ENCODE data around the gene TYR. TPM values are rescaled to one million over a fixed set of nuclear protein-coding genes. Genes with fewer than 3 reads are reported as not detected.
"Not testable (repeated sequence)": the region's sequence is repeated elsewhere in the genome, so short reads cannot be mapped to it uniquely, and the experiment has no call there.

TYR gene
- total and polyA plus RNA-seq, 2 donors (not counting 1 experiment from before 2014, with no cell fraction given) = not detected

DNA sequence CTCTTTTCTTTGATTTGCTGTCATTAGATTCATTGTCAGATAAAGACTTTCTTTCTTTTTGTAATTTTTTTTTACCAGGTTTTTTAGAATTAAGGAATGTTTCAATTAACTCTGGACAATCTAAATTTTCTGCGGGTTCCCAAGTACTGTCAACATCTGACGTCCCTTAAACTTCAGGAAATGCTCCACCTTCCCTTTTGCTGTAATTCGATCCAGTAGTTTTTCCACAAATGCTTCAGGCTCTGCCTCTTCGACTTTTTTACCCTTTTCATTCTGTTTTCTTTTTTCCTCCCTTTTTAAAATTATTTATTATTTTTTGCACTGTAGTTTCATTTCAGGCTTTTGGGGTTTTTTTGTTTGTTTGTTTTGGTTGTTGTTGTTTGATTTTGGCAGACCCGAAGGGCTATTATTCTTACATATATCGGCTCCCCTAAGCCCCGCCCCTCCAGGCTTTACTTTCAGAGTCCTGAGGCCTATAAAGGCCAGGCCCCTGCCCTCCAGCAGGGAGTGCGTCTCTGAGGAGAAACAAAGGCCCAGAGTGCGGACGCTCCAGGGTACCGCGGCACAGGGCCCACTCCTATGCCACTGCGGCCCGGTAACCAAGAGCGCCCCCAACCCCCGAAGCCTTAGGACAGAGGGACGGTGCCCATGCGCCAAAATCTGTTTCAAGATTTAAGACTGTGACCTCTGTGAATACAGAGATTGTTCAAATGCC is 116.4 kb downstream of the TYR start:
- Histone ChIP-seq H3K9me3 (ENCODE audit: control insufficient read depth, insufficient read depth, low read depth, low read length) (no peaks in the 10 kb centered on the region), H3K4me1 (ENCODE audit: control insufficient read depth, extremely low read depth, insufficient read depth, low read length) (no peaks in the 10 kb centered on the region), H3K79me2 (ENCODE audit: control insufficient read depth, insufficient read depth, low read length) (no peaks in the 10 kb centered on the region), H3K9ac (ENCODE audit: insufficient read depth, low read length) (no peak overlapping the region), H4K20me1 (ENCODE audit: control insufficient read depth, extremely low read depth, insufficient read depth, low read length) (no peaks in the 10 kb centered on the region), H2AFZ (ENCODE audit: low read length) (peak overlapping the region; percentile 23), H3K4me2 (ENCODE audit: extremely low read depth, insufficient read depth, low read length) (peak overlapping the region; percentile 44), H3K36me3 (ENCODE audit: control insufficient read depth, insufficient read depth, low read length) (no peaks in the 10 kb centered on the region), H3K4me3 (replicated peaks in 1 of 4; ENCODE audit: control extremely low read depth in 1 of 4, insufficient read depth in 1 of 4, low read depth in 3 of 4, low read length in 4 of 4) (peak overlapping the region in 2 of 4 experiments; percentile 36 to 65), H3K27ac (ENCODE audit: insufficient read depth, low read length) (no peak overlapping the region), H3K27me3 (ENCODE audit: control insufficient read depth, insufficient read depth, low read length) (no peaks in the 10 kb centered on the region)
- TF ChIP-seq, protein P1, sequence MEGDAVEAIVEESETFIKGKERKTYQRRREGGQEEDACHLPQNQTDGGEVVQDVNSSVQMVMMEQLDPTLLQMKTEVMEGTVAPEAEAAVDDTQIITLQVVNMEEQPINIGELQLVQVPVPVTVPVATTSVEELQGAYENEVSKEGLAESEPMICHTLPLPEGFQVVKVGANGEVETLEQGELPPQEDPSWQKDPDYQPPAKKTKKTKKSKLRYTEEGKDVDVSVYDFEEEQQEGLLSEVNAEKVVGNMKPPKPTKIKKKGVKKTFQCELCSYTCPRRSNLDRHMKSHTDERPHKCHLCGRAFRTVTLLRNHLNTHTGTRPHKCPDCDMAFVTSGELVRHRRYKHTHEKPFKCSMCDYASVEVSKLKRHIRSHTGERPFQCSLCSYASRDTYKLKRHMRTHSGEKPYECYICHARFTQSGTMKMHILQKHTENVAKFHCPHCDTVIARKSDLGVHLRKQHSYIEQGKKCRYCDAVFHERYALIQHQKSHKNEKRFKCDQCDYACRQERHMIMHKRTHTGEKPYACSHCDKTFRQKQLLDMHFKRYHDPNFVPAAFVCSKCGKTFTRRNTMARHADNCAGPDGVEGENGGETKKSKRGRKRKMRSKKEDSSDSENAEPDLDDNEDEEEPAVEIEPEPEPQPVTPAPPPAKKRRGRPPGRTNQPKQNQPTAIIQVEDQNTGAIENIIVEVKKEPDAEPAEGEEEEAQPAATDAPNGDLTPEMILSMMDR (conservative IDR thresholded peaks at IDR 0.05 in 1 of 2, IDR thresholded peaks at IDR 0.05 in 1 of 2; ENCODE audit: low read depth in 1 of 2, low read length in 2 of 2) = no peak
- no peak for TF ChIP-seq EZH2 (IDR thresholded peaks at IDR 0.05; ENCODE audit: low read length, missing control alignments)
- peak; percentile 35 for DNase-seq (ENCODE audit: low read depth in 2 of 2)

DNA sequence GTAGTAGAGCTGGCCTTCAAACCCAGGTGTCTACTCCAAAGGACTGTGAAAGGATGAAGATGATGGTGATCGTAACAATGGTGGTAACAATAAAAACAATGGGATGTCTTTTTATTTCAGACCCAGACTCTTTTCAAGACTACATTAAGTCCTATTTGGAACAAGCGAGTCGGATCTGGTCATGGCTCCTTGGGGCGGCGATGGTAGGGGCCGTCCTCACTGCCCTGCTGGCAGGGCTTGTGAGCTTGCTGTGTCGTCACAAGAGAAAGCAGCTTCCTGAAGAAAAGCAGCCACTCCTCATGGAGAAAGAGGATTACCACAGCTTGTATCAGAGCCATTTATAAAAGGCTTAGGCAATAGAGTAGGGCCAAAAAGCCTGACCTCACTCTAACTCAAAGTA is 117.3 kb downstream of the TYR start:
- H3K79me2 ChIP-seq (ENCODE audit: control insufficient read depth, insufficient read depth, low read length); H3K36me3 ChIP-seq (ENCODE audit: control insufficient read depth, insufficient read depth, low read length); H3K4me2 ChIP-seq (ENCODE audit: extremely low read depth, insufficient read depth, low read length); H3K27ac ChIP-seq (ENCODE audit: insufficient read depth, low read length); H3K9ac ChIP-seq (ENCODE audit: insufficient read depth, low read length); H3K9me3 ChIP-seq (ENCODE audit: control insufficient read depth, insufficient read depth, low read depth, low read length); H3K4me1 ChIP-seq (ENCODE audit: control insufficient read depth, extremely low read depth, insufficient read depth, low read length); DNase-seq (ENCODE audit: low read depth in 2 of 2); H3K27me3 ChIP-seq (ENCODE audit: control insufficient read depth, insufficient read depth, low read length); H4K20me1 ChIP-seq (ENCODE audit: control insufficient read depth, extremely low read depth, insufficient read depth, low read length); H2AFZ ChIP-seq (ENCODE audit: low read length); H3K4me3 ChIP-seq (replicated peaks in 1 of 4; ENCODE audit: control extremely low read depth in 1 of 4, insufficient read depth in 1 of 4, low read depth in 3 of 4, low read length in 4 of 4): not testable (repeated sequence)

DNA sequence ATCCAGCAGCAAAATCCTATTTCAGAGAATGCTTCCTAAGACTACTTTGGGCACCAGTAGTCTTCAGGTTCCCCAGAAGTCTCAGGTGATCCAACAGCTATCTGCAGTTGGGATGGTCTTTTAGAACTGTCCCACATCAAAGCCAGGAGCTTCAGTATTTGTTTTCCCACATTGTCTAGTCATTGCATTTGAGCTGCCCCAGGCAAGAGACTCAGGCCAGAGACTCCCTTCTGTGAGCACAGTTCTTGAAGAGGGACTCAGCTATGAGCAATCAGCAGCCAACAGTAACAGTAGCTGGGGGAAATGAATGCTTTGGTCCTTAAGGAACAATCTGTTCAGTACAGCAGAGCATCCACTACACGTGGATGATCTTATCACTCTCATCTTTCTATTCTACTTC is 125.4 kb downstream of the TYR start:
- not testable (repeated sequence) for H3K27ac ChIP-seq (ENCODE audit: insufficient read depth, low read length); H3K9me3 ChIP-seq (ENCODE audit: control insufficient read depth, insufficient read depth, low read depth, low read length); H3K4me3 ChIP-seq (replicated peaks in 1 of 4; ENCODE audit: control extremely low read depth in 1 of 4, insufficient read depth in 1 of 4, low read depth in 3 of 4, low read length in 4 of 4); H3K4me1 ChIP-seq (ENCODE audit: control insufficient read depth, extremely low read depth, insufficient read depth, low read length); H3K79me2 ChIP-seq (ENCODE audit: control insufficient read depth, insufficient read depth, low read length); H3K36me3 ChIP-seq (ENCODE audit: control insufficient read depth, insufficient read depth, low read length); H4K20me1 ChIP-seq (ENCODE audit: control insufficient read depth, extremely low read depth, insufficient read depth, low read length); H3K4me2 ChIP-seq (ENCODE audit: extremely low read depth, insufficient read depth, low read length); H2AFZ ChIP-seq (ENCODE audit: low read length); H3K9ac ChIP-seq (ENCODE audit: insufficient read depth, low read length); H3K27me3 ChIP-seq (ENCODE audit: control insufficient read depth, insufficient read depth, low read length); DNase-seq (ENCODE audit: low read depth in 2 of 2)

DNA sequence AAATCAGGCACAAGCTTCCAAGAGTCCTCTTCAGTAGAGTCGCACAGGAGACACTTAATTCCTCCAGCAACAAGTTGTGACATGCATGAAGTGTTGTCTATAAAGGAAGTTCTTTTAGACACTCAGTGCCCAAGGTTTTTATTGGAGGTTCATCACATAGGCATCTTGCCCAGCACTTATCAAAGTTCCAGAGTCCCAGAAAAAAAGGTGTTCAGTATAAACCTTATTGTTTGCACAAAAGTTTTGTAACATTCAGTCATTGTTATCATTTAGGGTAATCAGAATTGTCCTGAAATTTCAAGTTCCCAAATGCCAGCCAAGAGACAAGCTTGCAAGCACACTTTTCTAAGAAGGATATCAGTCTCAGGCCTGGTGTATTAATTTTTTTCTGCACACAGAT is 130.6 kb downstream of the TYR start:
- not testable (repeated sequence) for H3K9me3 ChIP-seq (ENCODE audit: control insufficient read depth, insufficient read depth, low read depth, low read length); H3K4me2 ChIP-seq (ENCODE audit: extremely low read depth, insufficient read depth, low read length); H3K4me1 ChIP-seq (ENCODE audit: control insufficient read depth, extremely low read depth, insufficient read depth, low read length); DNase-seq (ENCODE audit: low read depth in 2 of 2); H4K20me1 ChIP-seq (ENCODE audit: control insufficient read depth, extremely low read depth, insufficient read depth, low read length); H3K36me3 ChIP-seq (ENCODE audit: control insufficient read depth, insufficient read depth, low read length); H3K9ac ChIP-seq (ENCODE audit: insufficient read depth, low read length); H2AFZ ChIP-seq (ENCODE audit: low read length); H3K27ac ChIP-seq (ENCODE audit: insufficient read depth, low read length); H3K4me3 ChIP-seq (replicated peaks in 1 of 4; ENCODE audit: control extremely low read depth in 1 of 4, insufficient read depth in 1 of 4, low read depth in 3 of 4, low read length in 4 of 4); H3K79me2 ChIP-seq (ENCODE audit: control insufficient read depth, insufficient read depth, low read length); H3K27me3 ChIP-seq (ENCODE audit: control insufficient read depth, insufficient read depth, low read length)

DNA sequence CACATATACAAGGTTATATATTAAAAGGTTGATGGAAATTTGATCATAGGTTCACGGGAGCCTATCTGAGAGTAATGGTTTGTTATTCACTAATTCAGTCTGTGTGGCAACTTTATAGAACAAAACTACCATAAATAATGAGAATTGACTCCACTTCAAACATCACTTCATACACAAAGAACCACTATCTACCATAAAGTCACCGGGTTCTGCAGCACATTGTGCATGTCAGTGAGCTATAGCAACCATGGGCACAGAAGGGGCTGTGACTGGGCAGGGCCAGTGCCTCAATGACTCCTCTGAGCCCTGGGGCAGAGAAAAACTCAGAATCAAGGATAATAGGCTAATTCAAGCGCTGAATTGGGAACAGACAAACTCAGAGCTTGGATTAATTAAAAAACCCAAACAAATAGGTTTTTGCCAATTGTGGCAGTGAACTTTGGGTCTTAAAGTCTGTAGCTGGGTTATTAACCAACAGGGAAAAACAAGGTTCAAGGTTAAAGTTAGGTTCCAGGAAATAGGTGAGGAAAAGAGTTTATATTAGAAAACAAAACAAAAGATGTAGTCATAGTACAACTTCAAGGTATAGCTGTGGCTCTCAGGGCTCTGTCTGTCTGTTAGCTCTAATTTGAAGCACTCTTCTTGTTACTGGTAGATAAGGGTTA is 131.8 kb downstream of the TYR start:
- H3K4me1 ChIP-seq (ENCODE audit: control insufficient read depth, extremely low read depth, insufficient read depth, low read length); H3K36me3 ChIP-seq (ENCODE audit: control insufficient read depth, insufficient read depth, low read length); H2AFZ ChIP-seq (ENCODE audit: low read length); H3K9me3 ChIP-seq (ENCODE audit: control insufficient read depth, insufficient read depth, low read depth, low read length); H3K79me2 ChIP-seq (ENCODE audit: control insufficient read depth, insufficient read depth, low read length); H3K9ac ChIP-seq (ENCODE audit: insufficient read depth, low read length); H3K4me3 ChIP-seq (replicated peaks in 1 of 4; ENCODE audit: control extremely low read depth in 1 of 4, insufficient read depth in 1 of 4, low read depth in 3 of 4, low read length in 4 of 4); H4K20me1 ChIP-seq (ENCODE audit: control insufficient read depth, extremely low read depth, insufficient read depth, low read length); H3K27me3 ChIP-seq (ENCODE audit: control insufficient read depth, insufficient read depth, low read length); H3K27ac ChIP-seq (ENCODE audit: insufficient read depth, low read length); DNase-seq (ENCODE audit: low read depth in 2 of 2); H3K4me2 ChIP-seq (ENCODE audit: extremely low read depth, insufficient read depth, low read length): not testable (repeated sequence)

DNA sequence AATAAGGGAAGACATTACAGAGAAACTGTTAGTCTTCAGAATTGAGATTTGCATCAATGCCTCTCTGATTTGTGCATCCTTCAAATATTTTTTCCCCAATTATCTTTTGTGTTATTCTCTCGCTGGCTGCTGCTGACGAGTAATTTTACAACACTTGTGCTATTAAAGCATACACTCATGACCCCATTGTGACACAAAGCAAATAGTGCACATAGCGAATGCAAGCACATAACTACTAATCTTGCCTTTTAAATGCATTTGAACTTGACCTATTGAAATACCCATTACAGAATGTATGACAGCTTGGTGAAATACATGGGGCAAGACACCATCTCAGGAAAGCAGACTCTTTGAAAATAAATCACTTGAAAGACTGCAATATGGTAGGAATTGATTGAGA is 132.9 kb downstream of the TYR start:
- not testable (repeated sequence) for H3K27me3 ChIP-seq (ENCODE audit: control insufficient read depth, insufficient read depth, low read length); H4K20me1 ChIP-seq (ENCODE audit: control insufficient read depth, extremely low read depth, insufficient read depth, low read length); H3K9ac ChIP-seq (ENCODE audit: insufficient read depth, low read length); H3K27ac ChIP-seq (ENCODE audit: insufficient read depth, low read length); H3K4me1 ChIP-seq (ENCODE audit: control insufficient read depth, extremely low read depth, insufficient read depth, low read length); H3K4me2 ChIP-seq (ENCODE audit: extremely low read depth, insufficient read depth, low read length); H3K4me3 ChIP-seq (replicated peaks in 1 of 4; ENCODE audit: control extremely low read depth in 1 of 4, insufficient read depth in 1 of 4, low read depth in 3 of 4, low read length in 4 of 4); H2AFZ ChIP-seq (ENCODE audit: low read length); DNase-seq (ENCODE audit: low read depth in 2 of 2); H3K79me2 ChIP-seq (ENCODE audit: control insufficient read depth, insufficient read depth, low read length); H3K36me3 ChIP-seq (ENCODE audit: control insufficient read depth, insufficient read depth, low read length); H3K9me3 ChIP-seq (ENCODE audit: control insufficient read depth, insufficient read depth, low read depth, low read length)
